Glutamatergic neuron (in vitro differentiated cells): ENCODE data around the gene LGR4. TPM values are rescaled to one million over a fixed set of nuclear protein-coding genes. Genes with fewer than 3 reads are reported as not detected.

Source experiments
- DNase-seq: peaks from one replicate; pipeline ENCODE4 v3.0.0; 2022
- H3K27ac Mint-ChIP-seq: one replicate; pipeline ENCODE4 v1.8.0; 2020; ENCODE audit warnings: mild to moderate bottlenecking, mixed read lengths, inconsistent platforms; ENCODE audit not compliant: unreplicated experiment
- H3K27me3 Mint-ChIP-seq: one replicate; pipeline ENCODE4 v1.8.0; 2020; ENCODE audit warnings: mild to moderate bottlenecking, moderate library complexity, mixed read lengths, inconsistent platforms; ENCODE audit not compliant: unreplicated experiment
- H3K36me3 Mint-ChIP-seq: one replicate; pipeline ENCODE4 v1.8.0; 2020; ENCODE audit warnings: mild to moderate bottlenecking, mixed read lengths, inconsistent platforms; ENCODE audit not compliant: unreplicated experiment
- H3K4me1 Mint-ChIP-seq: one replicate; pipeline ENCODE4 v1.8.0; 2020; ENCODE audit warnings: mild to moderate bottlenecking, low read depth, mixed read lengths, inconsistent platforms; ENCODE audit not compliant: unreplicated experiment
- H3K4me3 Mint-ChIP-seq: one replicate; pipeline ENCODE4 v1.8.0; 2020; ENCODE audit warnings: mild to moderate bottlenecking, mixed read lengths, inconsistent platforms; ENCODE audit not compliant: unreplicated experiment
- H3K9me3 Mint-ChIP-seq: one replicate; pipeline ENCODE4 v1.8.0; 2020; ENCODE audit warnings: mild to moderate bottlenecking, moderate library complexity, mixed read lengths, inconsistent platforms; ENCODE audit not compliant: unreplicated experiment
- CTCF ChIP-seq: fragments of 200-600 bp; sonication (generic); IDR thresholded peaks from one replicate; pipeline ENCODE4 v1.5.0; 2021; ENCODE audit not compliant: partially characterized antibody, unreplicated experiment
- total RNA-seq: library from RNA; stranded (reverse); fragmentation: NEBNext Ultra II Directional; extraction: Animal tissue kit (Norgen Biotek cat#: 25700); gene quantifications from one replicate; pipeline ENCODE4 v1.2.1, GENCODE V29; 2021; ENCODE audit not compliant: unreplicated experiment

LGR4 gene
- total RNA-seq, 1 donor from 2014 or later = 87.1 TPM

DNA sequence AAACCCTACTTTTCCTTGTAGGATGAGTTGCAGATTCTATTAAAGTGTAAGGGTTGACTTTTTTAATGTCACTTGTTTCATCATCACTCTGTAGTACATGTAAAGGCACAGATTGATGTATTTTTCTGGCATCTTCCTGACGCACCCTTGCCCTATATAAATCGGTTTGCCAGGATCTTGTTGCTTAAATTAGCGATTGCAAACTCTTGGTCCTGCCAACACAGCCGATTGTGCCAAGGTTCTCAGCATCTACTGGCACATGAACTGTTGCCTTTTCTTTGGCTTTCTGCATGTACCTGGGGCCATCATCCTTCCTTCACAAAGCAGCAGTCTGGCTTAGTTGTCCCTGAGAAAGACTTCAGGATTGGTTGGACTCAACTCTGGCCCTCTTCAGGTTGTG lies 41.5 kb upstream of the LGR4 start:
- no peak for DNase-seq
- Mint-ChIP-seq H3K4me3 (no peak overlapping the region), H3K27ac (no peak overlapping the region), H3K4me1 (no peaks in the 10 kb centered on the region), H3K9me3 (no peaks in the 10 kb centered on the region), H3K27me3 (peaks cover 3% of the 10 kb centered on the region), H3K36me3 (no peaks in the 10 kb centered on the region)
- TF ChIP-seq CTCF = no peak

GRCh38 chr11:27513389-27513788 lies 40.8 kb upstream of the LGR4 start:
- H3K36me3 Mint-ChIP-seq = no peaks in the 10 kb centered on the region
- no peak overlapping the region for H3K4me3 Mint-ChIP-seq
- no peak overlapping the region for H3K27ac Mint-ChIP-seq
- no peak for DNase-seq
- no peaks in the 10 kb centered on the region for H3K9me3 Mint-ChIP-seq
- no peak for TF ChIP-seq CTCF
- no peaks in the 10 kb centered on the region for H3K4me1 Mint-ChIP-seq
- H3K27me3 Mint-ChIP-seq = peaks cover 3% of the 10 kb centered on the region

GRCh38 chr11:27512238-27512637 lies 39.6 kb upstream of the LGR4 start:
- H3K36me3 Mint-ChIP-seq = no peaks in the 10 kb centered on the region
- H3K4me3 Mint-ChIP-seq = no peak overlapping the region

GRCh38 chr11:27509908-27510307 lies 37.3 kb upstream of the LGR4 start:
- H3K4me1 Mint-ChIP-seq = peaks cover 6% of the 10 kb centered on the region
- no peak for DNase-seq

More at GRCh38 chr11:27512238-27512637, 39.6 kb upstream of the LGR4 start:
- Mint-ChIP-seq H3K27me3 (peaks cover 2% of the 10 kb centered on the region), H3K9me3 (no peaks in the 10 kb centered on the region), H3K4me1 (peaks cover 3% of the 10 kb centered on the region), H3K27ac (no peak overlapping the region)
- TF ChIP-seq CTCF = no peak
- no peak for DNase-seq

More at GRCh38 chr11:27509908-27510307, 37.3 kb upstream of the LGR4 start:
- Mint-ChIP-seq H3K27me3 (peaks cover 2% of the 10 kb centered on the region), H3K9me3 (peaks cover 2% of the 10 kb centered on the region), H3K36me3 (no peaks in the 10 kb centered on the region), H3K4me3 (no peak overlapping the region), H3K27ac (no peak overlapping the region)
- TF ChIP-seq CTCF = no peak
